GM06990 (cell line): Measurements from ENCODE around the gene MAP3K14.

Experiments used
- DNase-seq: peaks from one replicate; pipeline ENCODE4 v3.0.0-alpha.2; 2011; ENCODE audit not compliant: insufficient read length; ENCODE audit errors: extremely low read depth
- H3K27me3 ChIP-seq: replicated peaks from 2 replicates; pipeline ENCODE4 v1.6.0; 2011; ENCODE audit warnings: low read length; ENCODE audit not compliant: control insufficient read depth, insufficient read depth
- H3K36me3 ChIP-seq: 2 replicates; pipeline ENCODE4 v1.5.1; 2011; ENCODE audit warnings: low read length; ENCODE audit not compliant: control insufficient read depth, insufficient read depth
- H3K4me3 ChIP-seq: replicated peaks from 2 replicates; pipeline ENCODE4 v1.5.1; 2011; ENCODE audit warnings: low read depth, mild to moderate bottlenecking, control low read depth, low read length
- CTCF ChIP-seq: IDR thresholded peaks from 2 replicates; pipeline ENCODE4 v1.5.1; 2011; ENCODE audit warnings: low read length, control low read depth, mild to moderate bottlenecking, inconsistent platforms; ENCODE audit not compliant: insufficient read depth, poor library complexity, severe bottlenecking

MAP3K14 gene

DNA sequence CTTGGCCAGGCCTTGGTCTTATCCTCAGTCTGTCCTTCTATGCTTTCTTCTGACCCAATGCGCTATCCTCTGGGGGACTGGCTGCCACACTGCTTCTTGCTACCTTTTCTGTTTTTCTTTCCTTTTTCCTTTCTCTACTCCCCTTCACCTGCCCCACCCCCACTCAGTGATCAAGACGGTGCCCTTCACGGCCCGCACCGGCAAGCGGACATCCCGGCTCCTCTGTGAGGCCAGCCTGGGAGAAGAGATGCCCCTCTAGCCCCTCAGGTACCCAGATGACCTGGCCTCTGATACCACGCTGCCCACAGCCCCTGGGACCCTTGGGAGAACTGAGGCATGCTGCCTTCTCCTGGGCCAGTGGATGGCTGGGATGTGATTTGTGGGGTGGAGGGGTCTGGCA is 70.5 kb downstream of the MAP3K14 start:
- no peak for TF ChIP-seq CTCF
- Histone ChIP-seq H3K4me3 (no peak overlapping the region), H3K36me3 (peaks cover 41% of the 10 kb centered on the region), H3K27me3 (no peaks in the 10 kb centered on the region)
- DNase-seq = no peak

GRCh38 chr17:45244725-45245656 is 71.8 kb downstream of the MAP3K14 start:
- no peak for TF ChIP-seq CTCF
- DNase-seq = no peak
- Histone ChIP-seq H3K27me3 (no peaks in the 10 kb centered on the region), H3K4me3 (no peak overlapping the region), H3K36me3 (peaks cover 45% of the 10 kb centered on the region)

DNA sequence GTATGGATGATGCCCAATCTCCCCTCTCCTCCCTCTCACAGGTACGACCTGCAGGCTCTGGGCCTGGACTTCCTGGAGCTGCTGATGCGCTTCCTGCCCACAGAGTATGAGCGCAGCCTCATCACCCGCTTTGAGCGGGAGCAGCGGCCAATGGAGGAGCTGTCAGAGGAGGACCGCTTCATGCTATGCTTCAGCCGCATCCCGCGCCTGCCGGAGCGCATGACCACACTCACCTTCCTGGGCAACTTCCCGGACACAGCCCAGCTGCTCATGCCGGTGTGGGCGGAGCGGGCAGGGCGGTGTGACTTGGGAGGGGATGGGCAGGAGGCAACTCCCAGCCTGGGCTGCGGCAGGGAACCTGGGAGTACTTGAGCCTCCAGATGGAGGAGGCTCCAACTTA is 73.1 kb downstream of the MAP3K14 start:
- Histone ChIP-seq H3K36me3 (peaks cover 51% of the 10 kb centered on the region), H3K4me3 (no peak overlapping the region), H3K27me3 (no peaks in the 10 kb centered on the region)
- no peak for DNase-seq
- no peak for TF ChIP-seq CTCF

- Histone ChIP-seq H3K4me3 (no peak overlapping the region), H3K27me3 (no peaks in the 10 kb centered on the region), H3K36me3 (peaks cover 61% of the 10 kb centered on the region)
- no peak for DNase-seq
- TF ChIP-seq CTCF = no peak
These were observed 74.8 kb downstream of the MAP3K14 start for GRCh38 chr17:45242029-45242414.

DNA sequence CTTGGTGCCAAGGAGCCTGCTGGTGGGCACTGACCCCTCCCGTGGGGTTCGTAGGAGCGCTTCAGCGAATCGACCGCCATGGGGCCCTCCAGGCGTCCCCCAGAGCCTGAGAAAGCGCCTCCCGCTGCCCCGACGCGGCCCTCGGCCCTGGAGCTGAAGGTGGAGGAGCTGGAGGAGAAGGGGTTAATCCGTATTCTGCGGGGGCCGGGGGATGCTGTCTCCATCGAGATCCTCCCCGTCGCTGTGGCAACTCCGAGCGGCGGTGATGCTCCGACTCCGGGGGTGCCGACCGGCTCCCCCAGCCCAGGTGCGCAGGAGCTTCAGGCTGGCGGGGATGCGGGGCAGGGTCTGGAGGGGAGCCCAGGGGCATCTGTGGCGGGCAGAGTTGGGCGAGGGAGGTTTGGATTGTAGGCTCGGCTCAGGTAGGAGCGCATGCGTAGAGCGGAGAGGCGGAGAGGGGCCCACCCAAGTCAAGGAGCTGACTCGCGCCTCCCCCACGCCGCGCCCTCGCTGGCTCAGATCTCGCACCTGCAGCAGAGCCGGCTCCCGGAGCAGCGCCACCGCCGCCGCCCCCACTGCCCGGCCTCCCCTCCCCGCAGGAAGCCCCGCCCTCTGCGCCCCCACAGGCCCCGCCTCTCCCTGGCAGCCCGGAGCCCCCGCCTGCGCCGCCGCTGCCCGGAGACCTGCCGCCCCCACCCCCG is 75.3 kb downstream of the MAP3K14 start:
- no peak for TF ChIP-seq CTCF
- no peak for DNase-seq
- Histone ChIP-seq H3K4me3 (no peak overlapping the region), H3K27me3 (no peaks in the 10 kb centered on the region), H3K36me3 (peaks cover 59% of the 10 kb centered on the region)
